ENCODE results near the gene SHMT2. TPM values are rescaled to one million over a fixed set of nuclear protein-coding genes. Genes with fewer than 3 reads are reported as not detected.

The SHMT2 gene
- total and polyA plus RNA-seq, 12 donors = 14.3 to 49.8 (median 27.1) TPM

GRCh38 chr12:57201219-57201618 is 28.3 kb upstream of the SHMT2 start:
- TF ChIP-seq, protein P1, sequence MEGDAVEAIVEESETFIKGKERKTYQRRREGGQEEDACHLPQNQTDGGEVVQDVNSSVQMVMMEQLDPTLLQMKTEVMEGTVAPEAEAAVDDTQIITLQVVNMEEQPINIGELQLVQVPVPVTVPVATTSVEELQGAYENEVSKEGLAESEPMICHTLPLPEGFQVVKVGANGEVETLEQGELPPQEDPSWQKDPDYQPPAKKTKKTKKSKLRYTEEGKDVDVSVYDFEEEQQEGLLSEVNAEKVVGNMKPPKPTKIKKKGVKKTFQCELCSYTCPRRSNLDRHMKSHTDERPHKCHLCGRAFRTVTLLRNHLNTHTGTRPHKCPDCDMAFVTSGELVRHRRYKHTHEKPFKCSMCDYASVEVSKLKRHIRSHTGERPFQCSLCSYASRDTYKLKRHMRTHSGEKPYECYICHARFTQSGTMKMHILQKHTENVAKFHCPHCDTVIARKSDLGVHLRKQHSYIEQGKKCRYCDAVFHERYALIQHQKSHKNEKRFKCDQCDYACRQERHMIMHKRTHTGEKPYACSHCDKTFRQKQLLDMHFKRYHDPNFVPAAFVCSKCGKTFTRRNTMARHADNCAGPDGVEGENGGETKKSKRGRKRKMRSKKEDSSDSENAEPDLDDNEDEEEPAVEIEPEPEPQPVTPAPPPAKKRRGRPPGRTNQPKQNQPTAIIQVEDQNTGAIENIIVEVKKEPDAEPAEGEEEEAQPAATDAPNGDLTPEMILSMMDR (IDR thresholded peaks at IDR 0.05) = no peak
- 79 to 84% methylated on average over 8 of the region's 8 CpGs for WGBS, 2 donors
- intact Hi-C loops (cut with DNase I) = no loop called here
- no peak overlapping the region for H3K27ac ChIP-seq
- H3K9me3 ChIP-seq = no peaks in the 10 kb centered on the region
- peaks cover 0 to 100% (median 73%) of the 10 kb centered on the region in 9 donors for H3K36me3 ChIP-seq
- no peaks in the 10 kb centered on the region for H3K4me1 ChIP-seq
- no peaks in the 10 kb centered on the region for H3K27me3 ChIP-seq
- H3K4me3 ChIP-seq = no peak overlapping the region
- ATAC-seq (no peak), DNase-seq (no peak)

- 86 to 87% methylated on average over 16 of the region's 16 CpGs for WGBS, 2 donors
- no peaks in the 10 kb centered on the region for H3K9me3 ChIP-seq
- DNase-seq (no peak), ATAC-seq (no peak)
- no peak overlapping the region for H3K4me3 ChIP-seq
- H3K36me3 ChIP-seq = peaks cover 0 to 100% (median 73%) of the 10 kb centered on the region in 9 donors
- H3K27ac ChIP-seq = no peak overlapping the region
- H3K4me1 ChIP-seq = no peaks in the 10 kb centered on the region
- H3K27me3 ChIP-seq = no peaks in the 10 kb centered on the region
- TF ChIP-seq, protein P1 (IDR thresholded peaks at IDR 0.05) = no peak
- intact Hi-C loops (cut with DNase I) = no loop called here
Measured at GRCh38 chr12:57201631-57202030, 27.9 kb upstream of the SHMT2 start.

GRCh38 chr12:57202321-57202720 is 27.2 kb upstream of the SHMT2 start:
- 91 to 93% methylated on average over 19 of the region's 19 CpGs for WGBS, 2 donors
- H3K27me3 ChIP-seq = no peaks in the 10 kb centered on the region
- ATAC-seq = no peak
- H3K36me3 ChIP-seq = peaks cover 0 to 100% (median 69%) of the 10 kb centered on the region in 9 donors
- intact Hi-C loops (cut with DNase I) = no loop called here
- no peak for DNase-seq
- TF ChIP-seq, protein P1 (IDR thresholded peaks at IDR 0.05) = no peak
- no peaks in the 10 kb centered on the region for H3K4me1 ChIP-seq
- H3K4me3 ChIP-seq = no peak overlapping the region
- H3K27ac ChIP-seq = no peak overlapping the region
- H3K9me3 ChIP-seq = no peaks in the 10 kb centered on the region

DNA sequence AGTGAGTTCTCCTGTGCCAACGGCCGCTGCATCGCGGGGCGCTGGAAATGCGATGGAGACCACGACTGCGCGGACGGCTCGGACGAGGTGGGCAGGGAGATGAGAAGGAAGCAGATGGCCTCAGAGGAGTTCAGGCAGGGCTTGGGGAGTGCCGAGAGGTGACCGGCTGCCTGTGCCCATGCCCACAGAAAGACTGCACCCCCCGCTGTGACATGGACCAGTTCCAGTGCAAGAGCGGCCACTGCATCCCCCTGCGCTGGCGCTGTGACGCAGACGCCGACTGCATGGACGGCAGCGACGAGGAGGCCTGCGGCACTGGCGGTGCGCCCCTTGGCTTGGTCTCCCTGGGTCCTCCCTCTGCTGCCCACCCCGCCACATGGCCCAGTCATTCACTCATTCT is 26.3 kb upstream of the SHMT2 start:
- Histone ChIP-seq H3K27me3 (no peaks in the 10 kb centered on the region), H3K36me3 (peaks cover 0 to 100% (median 60%) of the 10 kb centered on the region in 9 donors), H3K4me3 (no peak overlapping the region), H3K4me1 (peaks cover under 1 to 9% (median 5%) of the 10 kb centered on the region in 9 donors), H3K27ac (no peak overlapping the region), H3K9me3 (no peaks in the 10 kb centered on the region)
- ATAC-seq (no peak), DNase-seq (no peak)
- intact Hi-C loops (cut with DNase I) = no loop called here
- TF ChIP-seq, protein P1 (IDR thresholded peaks at IDR 0.05) = no peak
- 97% methylated on average over 28 of the region's 28 CpGs for WGBS, 2 donors

Measured in heart right ventricle (tissue), 16 donors.